Astrocyte of the cerebellum (primary cell): ENCODE results near the gene AGPAT3.

Source experiments
- DNase-seq: peaks from one replicate; pipeline ENCODE4 v3.0.0-alpha.2; 2011; ENCODE audit warnings: low read depth
- H3K4me3 ChIP-seq: 2 replicates; pipeline ENCODE4 v1.5.1; 2011; ENCODE audit warnings: mild to moderate bottlenecking, low read depth, low read length, moderate library complexity
- in situ Hi-C: cut with HindIII; loops from 2 replicates; pipeline ENCODE4 v1.10.0; 2017; ENCODE audit warnings: low sequenced_read_pairs
- TF ChIP-seq, protein P1 (sequence below): IDR thresholded peaks from 2 replicates; pipeline ENCODE4 v1.5.1; 2012; ENCODE audit warnings: low read length, low read depth, moderate library complexity, mild to moderate bottlenecking; ENCODE audit errors: missing control alignments

The AGPAT3 gene

GRCh38 chr21:44011579-44012473 lies 146.8 kb downstream of the AGPAT3 start, which contains the start of gene TRAPPC10:
Gene TRAPPC10, plus strand, starts transcription at chr21:44012309. Its CDS starts 185 bp downstream, at chr21:44012494.
- in situ Hi-C loops, result loop anchor here (5.0 kb wide), 1 partner anchor 100 kb away; no protein-coding TSS in a partner anchor
- TF ChIP-seq, protein P1, sequence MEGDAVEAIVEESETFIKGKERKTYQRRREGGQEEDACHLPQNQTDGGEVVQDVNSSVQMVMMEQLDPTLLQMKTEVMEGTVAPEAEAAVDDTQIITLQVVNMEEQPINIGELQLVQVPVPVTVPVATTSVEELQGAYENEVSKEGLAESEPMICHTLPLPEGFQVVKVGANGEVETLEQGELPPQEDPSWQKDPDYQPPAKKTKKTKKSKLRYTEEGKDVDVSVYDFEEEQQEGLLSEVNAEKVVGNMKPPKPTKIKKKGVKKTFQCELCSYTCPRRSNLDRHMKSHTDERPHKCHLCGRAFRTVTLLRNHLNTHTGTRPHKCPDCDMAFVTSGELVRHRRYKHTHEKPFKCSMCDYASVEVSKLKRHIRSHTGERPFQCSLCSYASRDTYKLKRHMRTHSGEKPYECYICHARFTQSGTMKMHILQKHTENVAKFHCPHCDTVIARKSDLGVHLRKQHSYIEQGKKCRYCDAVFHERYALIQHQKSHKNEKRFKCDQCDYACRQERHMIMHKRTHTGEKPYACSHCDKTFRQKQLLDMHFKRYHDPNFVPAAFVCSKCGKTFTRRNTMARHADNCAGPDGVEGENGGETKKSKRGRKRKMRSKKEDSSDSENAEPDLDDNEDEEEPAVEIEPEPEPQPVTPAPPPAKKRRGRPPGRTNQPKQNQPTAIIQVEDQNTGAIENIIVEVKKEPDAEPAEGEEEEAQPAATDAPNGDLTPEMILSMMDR, result no peak
- H3K4me3 ChIP-seq, result peak within 1 kb of the TSS; percentile 74
- DNase-seq, result peak; percentile 64

DNA sequence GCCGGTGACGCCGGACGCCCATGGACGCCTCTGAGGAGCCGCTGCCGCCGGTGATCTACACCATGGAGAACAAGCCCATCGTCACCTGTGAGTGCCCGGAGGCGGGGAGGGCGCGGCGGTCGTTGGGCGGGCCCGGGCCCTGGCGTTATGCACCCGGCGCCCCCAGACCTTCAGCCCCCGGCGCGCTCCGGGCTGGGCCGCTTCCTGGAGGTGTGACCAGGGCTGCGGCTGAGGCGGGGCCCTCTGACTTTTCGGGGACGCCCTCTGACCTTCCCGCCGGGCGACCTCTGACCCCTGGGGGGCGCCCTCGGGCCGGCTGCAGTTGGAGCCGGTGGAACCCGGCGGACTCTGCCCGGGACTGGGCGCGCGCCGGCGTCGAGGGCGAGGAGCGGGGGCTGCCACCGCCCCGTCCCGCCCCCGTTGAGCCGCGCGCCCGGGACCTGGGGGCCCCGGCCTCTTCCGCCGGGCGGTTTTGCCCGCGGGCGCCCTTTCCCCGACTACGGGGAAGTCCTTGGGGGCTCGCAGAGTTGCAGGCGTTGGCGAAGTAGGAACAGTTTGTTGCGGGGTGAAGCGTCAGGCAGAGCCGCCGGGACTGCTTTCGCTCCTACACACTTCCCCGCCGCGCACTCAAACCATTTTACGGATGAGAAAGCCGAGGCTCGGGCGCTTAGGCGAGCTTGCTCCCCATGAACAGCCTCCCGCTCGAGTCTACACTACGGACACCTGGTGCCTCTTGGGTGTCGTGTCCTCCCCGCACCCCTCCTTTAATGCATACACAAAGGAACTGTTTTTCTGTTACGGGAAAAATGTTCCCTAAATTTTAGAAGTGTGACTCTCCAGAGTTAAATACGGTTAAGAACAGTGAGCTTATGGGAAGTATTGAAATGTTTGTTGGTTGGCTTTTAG lies 147.7 kb downstream of the AGPAT3 start:
- in situ Hi-C loops, result loop anchor here (5.0 kb wide), 1 partner anchor 100 kb away; no protein-coding TSS in a partner anchor
- no peak for DNase-seq
- TF ChIP-seq, protein P1, result no peak
- H3K4me3 ChIP-seq, result peak overlapping the region; percentile 74

DNA sequence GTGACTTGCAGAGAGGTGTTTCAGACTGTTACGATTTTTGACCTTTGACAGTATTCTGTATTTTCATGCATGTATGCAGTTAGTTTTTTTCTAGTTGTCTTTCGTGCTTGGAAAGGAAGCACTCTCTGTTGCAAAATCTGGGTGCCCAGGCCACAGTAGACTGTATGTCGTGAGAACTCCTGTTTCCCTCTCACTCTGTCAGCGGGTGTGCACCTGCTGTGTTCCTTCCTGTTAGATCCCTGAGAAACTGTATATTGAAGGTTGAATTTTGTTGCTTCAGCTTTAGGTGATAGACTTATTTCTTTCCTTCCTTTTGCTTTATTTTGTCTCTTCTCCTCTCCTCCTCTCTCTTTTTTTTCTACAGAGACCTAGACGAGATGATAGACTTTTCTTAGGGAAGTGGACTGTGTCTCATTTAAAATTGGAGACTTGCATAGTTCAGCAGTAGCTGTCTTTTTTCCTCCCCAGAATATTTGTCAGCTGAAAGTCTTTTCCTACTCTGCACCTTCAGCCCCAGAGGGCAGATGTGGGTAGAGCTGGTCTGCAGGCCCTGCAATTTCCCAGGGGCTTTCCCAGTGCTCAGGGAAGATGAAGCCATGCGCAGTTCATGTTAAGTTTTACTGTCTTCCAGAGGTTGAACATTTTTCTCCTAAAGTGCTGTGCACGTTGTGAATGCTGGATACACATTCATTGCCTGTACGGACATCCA lies 148.5 kb downstream of the AGPAT3 start:
- TF ChIP-seq, protein P1, result no peak
- H3K4me3 ChIP-seq, result peak overlapping the region; percentile 74
- in situ Hi-C loops, result loop anchor here (5.0 kb wide), 1 partner anchor 101 kb away; no protein-coding TSS in a partner anchor
- no peak for DNase-seq

DNA sequence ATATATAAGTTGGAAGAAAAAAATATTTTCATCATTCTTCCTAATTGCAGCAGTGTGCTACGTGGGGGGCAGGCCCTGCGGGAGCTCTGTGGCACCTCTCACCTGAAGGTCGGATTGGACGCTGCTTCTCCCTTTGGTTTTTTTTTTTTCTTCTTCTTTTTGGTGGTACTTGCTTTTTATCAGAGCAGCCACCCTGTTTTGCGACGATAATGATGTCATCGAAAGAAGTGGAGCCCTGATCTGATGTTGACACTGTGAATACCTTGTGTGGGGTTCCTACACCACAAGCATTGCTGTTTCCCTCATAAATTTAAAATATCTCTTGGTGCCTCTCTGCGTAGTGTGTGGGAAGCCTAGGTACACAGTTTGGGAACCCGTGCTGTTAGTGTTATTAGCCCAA lies 152.6 kb downstream of the AGPAT3 start:
- H3K4me3 ChIP-seq, result no peak overlapping the region
- in situ Hi-C loops, result no loop called here
- no peak for DNase-seq
- TF ChIP-seq, protein P1, result no peak

GRCh38 chr21:44018127-44018526 lies 153.1 kb downstream of the AGPAT3 start:
- in situ Hi-C loops, result no loop called here
- no peak for DNase-seq
- TF ChIP-seq, protein P1, result no peak
- H3K4me3 ChIP-seq, result no peak overlapping the region
